ENCODE data around the gene ROBO1.
"Not testable (repeated sequence)": the region's sequence is repeated elsewhere in the genome, so short reads cannot be mapped to it uniquely, and the experiment has no call there.

Gene ROBO1

DNA sequence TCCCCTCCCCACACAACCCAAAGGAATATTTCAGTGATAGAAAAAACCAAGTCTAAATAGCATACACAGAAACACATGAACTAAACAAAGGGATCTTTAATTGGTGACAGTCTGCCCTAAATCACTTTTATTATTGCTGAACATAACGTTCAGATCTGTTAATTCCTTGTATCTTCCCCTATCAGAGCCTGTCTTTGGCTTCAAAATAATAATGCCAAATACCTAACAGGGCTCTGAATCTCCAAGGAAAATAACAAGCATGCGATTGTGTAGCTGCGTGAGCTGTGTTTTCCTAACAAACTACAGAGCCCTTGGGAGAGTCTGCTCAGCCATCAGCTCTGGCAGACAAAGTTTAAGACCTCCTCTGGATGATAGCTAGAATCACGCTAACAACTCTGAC is 1010.1 kb downstream of the ROBO1 start:
- DNase-seq: no peak

DNA sequence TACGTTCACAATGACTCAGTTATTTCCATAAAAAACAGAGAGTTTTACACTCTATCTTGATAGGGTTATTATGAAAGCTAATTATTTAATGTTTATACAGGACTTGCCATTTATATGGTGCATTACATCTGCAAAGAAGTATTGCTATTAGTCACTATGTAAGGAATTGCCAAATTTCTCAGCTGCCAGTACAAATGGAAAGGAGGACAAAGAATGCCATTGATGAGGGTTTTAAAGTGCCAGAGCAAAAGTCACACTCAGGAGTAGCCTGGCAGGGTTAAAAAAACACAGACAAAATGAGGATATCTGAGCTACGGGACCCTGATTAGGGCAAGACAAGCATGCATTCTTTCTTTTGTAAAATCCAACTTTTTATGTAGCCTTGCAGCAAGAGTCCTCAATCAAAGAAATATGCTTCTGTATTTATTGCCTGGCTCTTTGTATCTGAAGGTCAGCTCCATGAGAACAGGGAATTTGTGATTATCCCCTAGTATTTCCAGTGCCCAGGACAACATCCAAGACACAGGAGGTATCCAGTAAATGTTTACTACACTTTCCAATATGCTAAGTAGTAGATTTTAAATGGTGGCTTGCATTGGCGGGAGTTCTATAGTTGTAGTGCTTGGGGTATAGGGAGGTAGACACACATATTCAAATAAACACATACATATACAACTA is 1013.6 kb downstream of the ROBO1 start:
- no peak for DNase-seq

GRCh38 chr3:78751266-78751665 is 1016.5 kb downstream of the ROBO1 start:
- no peak for DNase-seq

- not testable (repeated sequence) for DNase-seq
These were observed 1017.5 kb downstream of the ROBO1 start for GRCh38 chr3:78750291-78750690.

- no peak for DNase-seq
These were observed 1018.7 kb downstream of the ROBO1 start for GRCh38 chr3:78749056-78749455.

- no peak for DNase-seq
These were observed 1022.0 kb downstream of the ROBO1 start for GRCh38 chr3:78745847-78746246.

GRCh38 chr3:78742491-78742890 is 1025.3 kb downstream of the ROBO1 start:
- DNase-seq: no peak

DNA sequence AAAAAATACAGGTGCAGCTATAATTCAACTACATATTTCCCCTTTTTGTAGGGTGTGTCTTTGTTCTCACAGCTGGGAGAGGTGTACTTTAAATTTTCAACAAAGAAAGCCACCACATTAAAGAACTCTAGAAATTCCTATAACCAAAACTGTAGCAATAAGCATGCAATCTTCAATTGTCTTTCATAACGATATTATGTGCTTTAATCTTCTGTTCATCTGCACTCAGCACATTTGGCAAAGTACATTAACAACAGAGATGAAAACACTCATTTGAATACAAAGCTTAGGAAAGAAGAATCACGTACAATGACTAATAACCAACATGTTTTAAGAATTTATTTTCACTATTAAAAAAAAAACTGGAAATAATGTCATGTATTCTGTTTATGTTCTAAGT is 1025.8 kb downstream of the ROBO1 start:
- DNase-seq: no peak

DNA sequence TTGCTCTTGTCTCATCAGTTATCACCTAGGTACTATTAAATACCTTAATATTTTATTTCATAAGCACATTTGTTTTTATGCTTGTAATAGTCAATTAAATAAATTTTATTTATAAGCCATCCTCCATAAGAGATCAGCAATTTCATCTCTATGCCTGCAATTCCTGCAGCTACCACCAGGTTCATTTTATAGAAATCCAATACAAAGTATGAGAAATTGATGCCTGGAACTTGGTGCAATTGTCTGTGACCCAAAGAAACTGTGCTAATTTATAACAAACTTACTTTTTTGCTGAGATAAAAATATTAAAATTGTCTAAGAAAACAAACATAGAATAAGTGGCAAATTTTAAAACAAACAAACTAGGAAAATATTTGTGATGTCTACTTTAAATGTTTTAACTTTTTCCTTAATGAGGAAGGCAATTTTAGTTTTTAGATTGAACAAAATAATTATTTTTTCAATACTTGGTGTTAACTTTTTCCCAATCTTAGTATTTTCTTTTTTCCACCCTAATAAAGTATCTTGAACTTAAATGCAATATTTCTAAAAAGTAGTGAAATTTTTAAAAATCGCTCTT is 1026.6 kb downstream of the ROBO1 start:
- DNase-seq: no peak

DNA sequence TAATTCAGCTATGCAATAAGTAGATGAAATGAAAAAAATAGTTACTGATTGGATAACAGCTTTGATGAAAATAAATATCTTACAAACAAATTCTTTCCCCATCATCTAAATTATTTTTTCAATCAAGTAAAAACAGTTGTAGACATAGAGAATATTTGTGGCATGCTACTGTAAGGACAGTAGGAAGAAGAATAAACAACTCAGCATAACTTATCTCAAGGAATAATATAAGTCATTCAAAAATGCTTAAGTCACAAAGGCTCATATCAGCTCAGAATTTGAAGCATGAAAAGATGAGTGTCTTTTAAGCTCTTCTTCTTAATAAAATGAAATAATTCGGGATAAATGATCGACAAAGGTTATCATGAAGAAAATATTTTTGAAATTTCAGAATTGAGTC is 1029.0 kb downstream of the ROBO1 start:
- DNase-seq: no peak

- no peak for DNase-seq
These were observed 1029.8 kb downstream of the ROBO1 start for GRCh38 chr3:78737988-78738387.

DNA sequence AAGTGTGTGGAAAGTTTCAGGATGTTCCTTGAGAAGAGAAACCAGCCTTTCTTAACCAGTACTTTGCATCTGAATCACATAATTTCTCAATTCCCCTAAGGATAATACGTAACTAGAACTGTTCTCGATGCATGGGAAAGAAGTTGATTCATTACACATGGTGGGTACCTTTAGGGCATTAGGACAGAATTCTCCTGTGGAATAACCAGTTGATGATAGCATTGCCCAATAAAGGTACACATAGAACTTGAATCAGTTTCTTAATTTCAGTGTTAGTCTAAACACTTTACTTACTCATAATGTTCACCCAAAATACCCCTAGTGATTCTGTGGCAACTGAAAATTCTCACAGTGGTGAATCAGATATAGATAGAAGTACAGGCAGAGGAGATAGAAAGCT is 1030.9 kb downstream of the ROBO1 start:
- DNase-seq: no peak

- no peak for DNase-seq
These were observed 1033.7 kb downstream of the ROBO1 start for GRCh38 chr3:78734048-78734637.

DNA sequence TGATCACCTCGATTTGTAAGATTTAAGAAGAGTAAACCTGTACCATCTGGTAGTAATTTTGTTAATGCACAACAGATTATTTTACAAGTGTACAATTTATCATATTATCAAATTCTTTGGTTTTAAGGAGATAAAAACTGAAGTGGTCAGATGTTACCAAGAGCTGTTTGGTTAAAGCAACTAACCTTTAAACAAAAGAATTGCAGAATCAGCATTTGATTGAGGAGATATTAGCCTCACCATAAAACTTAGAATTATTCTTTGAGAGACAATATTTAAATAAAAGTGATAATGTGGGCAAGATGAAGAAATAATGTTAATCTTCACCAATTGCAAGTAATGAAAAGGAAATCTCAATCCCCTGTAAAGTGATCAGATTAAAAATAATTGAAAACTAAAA is 1034.9 kb downstream of the ROBO1 start:
- DNase-seq: no peak

DNA sequence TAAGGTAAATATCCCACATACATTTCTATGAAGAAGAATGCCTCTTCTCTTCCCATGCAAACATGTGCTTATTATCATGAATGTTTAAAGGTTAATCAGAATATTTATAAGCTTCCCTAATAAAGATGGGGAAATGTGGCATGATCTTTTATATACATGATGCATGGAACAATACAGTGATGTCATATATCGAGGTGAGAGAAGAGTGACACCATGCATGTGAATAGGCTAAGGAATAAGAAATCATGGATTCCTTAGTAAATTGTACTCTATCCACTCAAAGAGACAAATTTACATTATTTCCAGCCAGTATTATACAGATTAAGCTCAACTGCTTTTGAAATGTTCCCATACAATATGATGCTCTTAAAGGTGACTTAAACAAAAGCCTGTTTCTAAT is 1035.3 kb downstream of the ROBO1 start:
- no peak for DNase-seq

DNA sequence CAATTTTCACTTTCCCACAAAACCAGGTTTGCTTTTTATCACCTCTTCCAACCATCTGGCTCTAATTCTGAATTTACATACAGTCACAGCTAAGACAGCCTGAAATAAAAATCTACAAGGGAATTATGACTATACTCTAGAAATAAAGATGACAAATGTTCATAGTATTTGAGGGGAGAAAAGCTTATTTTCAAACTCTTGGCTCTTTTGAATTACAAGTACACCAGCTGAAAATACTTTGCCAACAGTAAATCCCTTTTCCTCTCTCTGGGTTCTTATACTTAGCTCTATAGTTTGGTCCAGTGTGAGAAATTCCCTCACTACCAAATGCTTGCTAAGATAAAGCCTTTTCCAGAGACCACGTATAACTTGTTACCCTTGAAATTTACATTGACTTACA is 1037.9 kb downstream of the ROBO1 start:
- DNase-seq: no peak

DNA sequence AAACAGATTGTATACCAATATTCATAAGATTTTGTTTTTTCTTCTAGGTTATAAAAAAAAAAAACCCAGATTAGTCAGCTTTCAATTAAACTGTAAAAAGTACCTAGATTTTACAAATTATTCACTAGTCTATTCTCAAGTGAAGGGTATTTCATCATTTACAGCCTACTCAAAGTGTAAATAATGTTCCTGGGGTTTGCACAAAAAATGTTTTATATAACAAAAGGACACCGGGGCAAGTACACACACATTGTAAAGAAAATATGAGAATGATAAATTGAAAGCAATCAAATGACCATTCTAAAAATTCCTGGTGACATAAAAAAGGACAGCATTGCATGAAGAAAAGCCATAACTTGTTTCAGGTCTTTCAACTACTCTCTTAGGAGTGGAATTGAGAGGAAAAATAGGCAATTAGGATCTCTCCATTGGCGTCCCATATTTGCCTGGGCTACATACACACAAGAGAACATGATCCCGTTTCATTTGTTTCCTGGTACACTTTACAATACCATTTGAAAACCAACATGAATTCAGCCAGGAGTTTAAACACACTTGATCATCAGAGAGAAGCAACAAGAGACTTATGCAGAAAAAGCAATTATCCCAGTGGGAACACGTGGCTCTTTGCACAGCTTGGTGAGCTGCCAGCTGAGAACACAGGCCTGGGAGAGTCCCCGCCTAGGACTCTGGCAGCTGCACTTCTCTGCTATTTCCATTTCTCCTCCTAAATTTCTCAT is 1039.2 kb downstream of the ROBO1 start:
- peak; percentile 1 to 32 for DNase-seq

DNA sequence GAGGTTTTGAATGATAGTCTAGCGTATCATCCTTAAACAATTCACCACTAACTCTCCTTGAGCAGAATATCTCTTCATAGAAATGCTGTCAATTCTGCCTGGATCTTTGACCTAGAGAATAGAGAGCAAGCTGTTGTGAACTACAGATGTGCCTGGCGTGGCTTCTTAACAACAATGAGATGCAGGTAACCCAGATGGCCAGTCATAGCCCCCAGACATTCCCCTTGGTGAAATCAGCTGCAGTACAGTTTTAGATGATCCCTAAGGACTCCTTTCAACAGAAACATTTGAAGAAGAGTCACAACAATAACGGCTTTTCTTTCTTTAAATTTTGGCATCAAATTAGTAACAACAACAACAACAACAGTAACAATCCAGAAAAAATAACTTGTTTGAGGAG is 1041.3 kb downstream of the ROBO1 start:
- DNase-seq: no peak

- DNase-seq: no peak
These were observed 1042.0 kb downstream of the ROBO1 start for GRCh38 chr3:78725703-78726246.

DNA sequence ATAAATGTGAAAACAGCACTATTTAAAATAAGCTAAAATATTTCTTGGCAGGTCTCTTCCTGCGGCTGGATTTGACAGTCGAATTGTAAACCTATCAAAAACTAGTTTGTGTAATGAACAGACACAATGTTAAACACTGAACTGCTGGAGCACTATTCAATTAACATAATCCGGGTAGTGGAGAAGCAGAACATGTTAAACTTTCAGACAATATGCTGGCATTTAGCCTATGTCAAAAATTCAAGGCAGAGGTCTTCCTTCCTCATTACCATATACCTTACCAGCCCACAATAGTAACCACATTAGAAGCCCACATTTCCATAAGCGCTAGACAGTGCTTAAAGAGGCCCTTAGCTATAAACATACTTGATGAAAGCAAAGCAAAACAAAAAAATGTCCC is 1042.9 kb downstream of the ROBO1 start:
- DNase-seq: no peak

DNA sequence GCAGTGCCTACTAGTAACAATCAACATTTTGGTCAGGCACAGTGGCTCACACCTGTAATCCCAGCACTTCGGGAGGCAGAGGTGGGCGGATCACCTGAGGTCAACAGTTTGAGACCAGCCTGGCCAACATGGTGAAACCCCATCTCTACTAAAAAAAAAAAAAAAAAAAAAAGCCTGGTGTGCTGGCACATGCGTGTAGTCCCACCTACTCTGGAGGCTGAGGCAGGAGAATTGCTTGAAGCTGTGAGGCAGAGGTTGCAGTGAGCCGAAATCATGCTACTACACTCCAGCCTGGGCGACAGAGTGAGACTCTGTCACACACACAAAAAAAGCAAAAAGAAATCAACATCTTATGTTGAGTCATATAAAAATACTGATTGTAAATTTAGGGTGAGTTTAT is 1043.4 kb downstream of the ROBO1 start:
- not testable (repeated sequence) for DNase-seq

GRCh38 chr3:78721771-78722543 is 1045.8 kb downstream of the ROBO1 start:
- DNase-seq: no peak

GRCh38 chr3:78718707-78719106 is 1049.1 kb downstream of the ROBO1 start:
- DNase-seq: no peak

All from NCI-H187 (cell line).